Measurements from ENCODE around the gene NFATC2. TPM values are rescaled to one million over a fixed set of nuclear protein-coding genes. Genes with fewer than 3 reads are reported as not detected.
"Not testable (repeated sequence)": the region's sequence is repeated elsewhere in the genome, so short reads cannot be mapped to it uniquely, and the experiment has no call there.

The NFATC2 gene
- total RNA-seq, 5 donors from 2014 or later (not counting 1 experiment from before 2014, with no cell fraction given), result 49.0 to 75.9 (median 67.0) TPM

DNA sequence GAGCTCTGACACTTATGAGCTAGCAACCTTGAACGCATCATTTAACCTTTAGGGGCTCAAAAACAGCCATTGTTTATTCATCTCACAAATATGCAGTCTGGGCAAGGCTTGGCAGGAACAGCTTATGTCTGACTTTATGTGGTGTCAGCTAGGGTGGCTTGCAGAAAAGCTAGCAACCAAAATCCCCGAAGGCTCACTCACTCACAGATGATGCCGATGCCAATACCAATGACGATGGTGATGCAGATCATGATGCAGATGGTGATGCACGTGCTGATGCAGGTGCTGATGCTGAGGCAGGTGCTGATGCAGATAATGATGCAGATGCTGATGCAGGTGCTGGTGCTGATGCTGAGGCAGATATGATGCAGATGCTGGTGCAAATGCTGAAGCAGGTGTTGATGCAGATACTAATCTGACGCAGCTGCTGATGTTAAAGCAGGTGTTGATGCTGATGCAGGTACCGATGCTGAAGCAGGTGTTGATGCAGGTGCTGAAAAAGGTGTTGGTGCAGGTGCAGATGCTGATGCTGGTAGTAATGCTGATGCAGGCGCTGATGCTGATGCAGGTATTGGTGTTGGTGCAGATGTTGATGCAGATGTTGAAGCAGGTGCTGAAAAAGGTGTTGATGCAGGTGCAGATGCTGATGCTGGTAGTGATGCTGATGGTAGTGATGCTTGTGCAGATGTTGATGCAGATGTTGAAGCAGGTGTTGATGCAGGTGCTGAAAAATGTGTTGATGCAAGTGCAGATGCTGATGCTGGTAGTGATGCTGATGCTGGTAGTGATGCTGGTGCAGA lies 195.6 kb downstream of the NFATC2 start:
- ChIA-PET CTCF (no interaction called here), POLR2A (no interaction called here)
- Mint-ChIP-seq H3K9me3 (peaks cover 5 to 11% (median 10%) of the 10 kb centered on the region in 3 donors), H3K36me3 (peaks cover 7% of the 10 kb centered on the region), H3K27me3 (peaks cover 0 to 15% of the 10 kb centered on the region in 2 donors), H3K27ac (no peak overlapping the region), H3K4me3 (no peak overlapping the region), H3K4me1 (no peaks in the 10 kb centered on the region)
- Histone ChIP-seq H3K4me1 (ENCODE audit: control insufficient read depth in 1 of 2, extremely low read depth in 1 of 2, insufficient read depth in 2 of 2, low read length in 2 of 2) (no peaks in the 10 kb centered on the region), H3K27ac (ENCODE audit: low read length) (no peak overlapping the region), H3K27me3 (replicated peaks in 1 of 2; ENCODE audit: control insufficient read depth in 2 of 2, extremely low read depth in 1 of 2, insufficient read depth in 2 of 2, low read length in 1 of 2) (peaks cover 0 to 2% of the 10 kb centered on the region in 2 experiments), H3K9me3 (no peaks in the 10 kb centered on the region), H3K4me3 (ENCODE audit: control insufficient read depth in 1 of 2, extremely low read depth in 1 of 2, low read length in 1 of 2) (no peak overlapping the region), H3K36me3 (ENCODE audit: control insufficient read depth in 2 of 2, extremely low read depth in 1 of 2, insufficient read depth in 1 of 2, low read length in 1 of 2) (no peaks in the 10 kb centered on the region)
- WGBS (ENCODE audit: insufficient coverage), result 73% methylated on average over 7 of the region's 8 CpGs
- ATAC-seq (replicated peaks in 1 of 4), result no peak
- no peak for DNase-seq

DNA sequence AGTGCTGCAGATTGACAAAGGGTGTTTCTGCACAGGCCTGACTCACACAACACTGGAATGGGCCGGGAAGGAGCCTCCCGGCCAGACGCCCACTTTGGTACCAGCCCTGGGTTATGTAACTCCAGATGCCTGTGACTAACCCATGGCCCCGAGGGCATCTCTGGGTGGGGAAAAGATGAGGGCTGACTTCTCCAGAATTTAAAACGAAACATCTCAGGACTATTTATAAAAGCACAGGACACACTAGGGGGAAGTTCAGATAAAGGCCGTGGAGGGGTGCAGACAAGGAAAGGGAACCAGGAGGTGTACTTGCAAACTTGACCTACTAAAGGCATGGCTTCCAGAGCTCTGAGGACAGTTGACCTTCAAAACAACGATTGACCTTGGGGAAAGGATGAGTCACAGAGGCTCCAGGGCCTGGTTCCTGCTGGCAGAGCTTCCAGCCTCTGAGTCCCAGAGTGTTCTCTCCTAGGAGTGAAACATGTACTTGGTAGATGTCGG lies 196.9 kb downstream of the NFATC2 start:
- Histone ChIP-seq H3K4me3 (ENCODE audit: control insufficient read depth in 1 of 2, extremely low read depth in 1 of 2, low read length in 1 of 2) (no peak overlapping the region), H3K9me3 (no peaks in the 10 kb centered on the region), H3K4me1 (ENCODE audit: control insufficient read depth in 1 of 2, extremely low read depth in 1 of 2, insufficient read depth in 2 of 2, low read length in 2 of 2) (no peaks in the 10 kb centered on the region), H3K27me3 (replicated peaks in 1 of 2; ENCODE audit: control insufficient read depth in 2 of 2, extremely low read depth in 1 of 2, insufficient read depth in 2 of 2, low read length in 1 of 2) (peaks cover 0 to 2% of the 10 kb centered on the region in 2 experiments), H3K27ac (ENCODE audit: low read length) (no peak overlapping the region), H3K36me3 (ENCODE audit: control insufficient read depth in 2 of 2, extremely low read depth in 1 of 2, insufficient read depth in 1 of 2, low read length in 1 of 2) (no peaks in the 10 kb centered on the region)
- CTCF ChIA-PET, result no interaction called here
- Mint-ChIP-seq H3K4me1 (no peaks in the 10 kb centered on the region), H3K9me3 (peaks cover 5 to 11% (median 10%) of the 10 kb centered on the region in 3 donors), H3K27me3 (peaks cover 3 to 15% of the 10 kb centered on the region in 2 donors), H3K4me3 (no peak overlapping the region), H3K27ac (no peak overlapping the region), H3K36me3 (peaks cover 7% of the 10 kb centered on the region)
- POLR2A ChIA-PET, result no interaction called here
- WGBS (ENCODE audit: insufficient coverage), result 69% methylated on average over 2 of the region's 8 CpGs
- ATAC-seq (replicated peaks in 1 of 4) (no peak), DNase-seq (no peak)

DNA sequence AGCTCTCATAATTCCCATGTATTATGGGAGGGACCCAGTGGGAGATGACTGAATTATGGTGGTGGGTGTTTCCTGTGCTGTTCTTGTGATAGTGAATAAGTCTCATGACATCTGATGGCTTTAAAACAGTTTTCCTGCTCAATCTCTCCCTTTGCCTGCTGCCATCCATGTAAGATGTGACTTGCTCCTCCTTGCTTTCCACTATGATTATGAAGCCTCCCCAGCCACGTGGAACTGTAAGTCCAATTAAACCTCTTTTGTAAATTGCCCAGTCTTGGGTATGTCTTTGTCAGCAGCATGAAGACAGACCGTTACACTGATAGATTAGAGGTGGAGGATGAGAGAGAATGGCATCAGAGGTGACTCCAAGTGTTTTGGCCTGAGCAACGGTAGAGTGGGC lies 198.7 kb downstream of the NFATC2 start:
- H3K36me3 Mint-ChIP-seq; H3K4me1 ChIP-seq (ENCODE audit: control insufficient read depth in 1 of 2, extremely low read depth in 1 of 2, insufficient read depth in 2 of 2, low read length in 2 of 2); ATAC-seq (replicated peaks in 1 of 4); H3K4me1 Mint-ChIP-seq; CTCF ChIA-PET; H3K4me3 ChIP-seq (ENCODE audit: control insufficient read depth in 1 of 2, extremely low read depth in 1 of 2, low read length in 1 of 2); POLR2A ChIA-PET; H3K4me3 Mint-ChIP-seq; H3K27ac ChIP-seq (ENCODE audit: low read length); H3K9me3 ChIP-seq; DNase-seq; H3K36me3 ChIP-seq (ENCODE audit: control insufficient read depth in 2 of 2, extremely low read depth in 1 of 2, insufficient read depth in 1 of 2, low read length in 1 of 2); H3K27ac Mint-ChIP-seq; H3K27me3 ChIP-seq (replicated peaks in 1 of 2; ENCODE audit: control insufficient read depth in 2 of 2, extremely low read depth in 1 of 2, insufficient read depth in 2 of 2, low read length in 1 of 2): not testable (repeated sequence)
- 100% methylated on average over 1 of the region's 3 CpGs for WGBS (ENCODE audit: insufficient coverage)
- H3K9me3 Mint-ChIP-seq, result peaks cover 5 to 11% (median 10%) of the 10 kb centered on the region in 3 donors
- H3K27me3 Mint-ChIP-seq, result peaks cover 3 to 15% of the 10 kb centered on the region in 2 donors

DNA sequence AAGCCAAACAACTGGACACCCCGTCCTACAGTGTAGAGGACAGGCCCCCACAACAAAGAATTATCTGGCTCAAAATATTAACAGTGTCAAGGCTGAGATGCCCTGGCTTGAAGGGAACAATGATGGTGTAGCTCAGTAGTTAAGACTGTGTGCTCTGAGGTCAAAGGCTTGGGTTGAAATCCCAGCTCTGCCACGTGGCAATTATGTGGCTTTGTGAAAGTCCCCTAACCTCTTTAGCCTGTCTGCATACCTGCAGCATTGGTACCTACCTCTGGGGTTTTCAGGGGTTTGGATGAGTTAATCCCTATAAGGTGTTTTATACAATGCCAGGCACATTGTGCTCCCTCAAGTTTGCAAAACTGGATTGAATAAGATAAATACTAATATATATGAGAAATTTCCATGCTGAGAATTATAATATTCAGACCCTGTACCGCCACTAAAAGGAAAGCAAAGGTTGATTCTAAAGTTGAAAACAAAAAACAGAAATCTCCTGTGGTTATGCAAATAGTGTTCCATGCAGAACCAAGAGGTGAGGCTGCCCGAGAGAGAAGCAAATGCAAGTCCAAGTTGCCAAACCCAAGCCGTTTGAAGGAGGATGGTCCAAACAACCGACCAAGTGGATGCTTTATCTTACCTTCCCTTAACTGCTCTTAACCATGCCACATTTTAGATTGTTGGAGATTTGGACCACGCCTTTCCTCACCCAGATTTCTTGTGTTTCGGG lies 199.8 kb downstream of the NFATC2 start:
- Mint-ChIP-seq H3K27ac (no peak overlapping the region), H3K4me1 (peaks cover 0 to 9% (median 0%) of the 10 kb centered on the region in 3 donors), H3K9me3 (peaks cover 5 to 11% (median 10%) of the 10 kb centered on the region in 3 donors), H3K27me3 (peaks cover 3 to 15% of the 10 kb centered on the region in 2 donors), H3K36me3 (peaks cover 7% of the 10 kb centered on the region), H3K4me3 (no peak overlapping the region)
- Histone ChIP-seq H3K27ac (ENCODE audit: low read length) (no peak overlapping the region), H3K4me3 (ENCODE audit: control insufficient read depth in 1 of 2, extremely low read depth in 1 of 2, low read length in 1 of 2) (no peak overlapping the region), H3K4me1 (ENCODE audit: control insufficient read depth in 1 of 2, extremely low read depth in 1 of 2, insufficient read depth in 2 of 2, low read length in 2 of 2) (no peaks in the 10 kb centered on the region), H3K9me3 (no peaks in the 10 kb centered on the region), H3K27me3 (replicated peaks in 1 of 2; ENCODE audit: control insufficient read depth in 2 of 2, extremely low read depth in 1 of 2, insufficient read depth in 2 of 2, low read length in 1 of 2) (peaks cover 0 to 4% of the 10 kb centered on the region in 2 experiments), H3K36me3 (ENCODE audit: control insufficient read depth in 2 of 2, extremely low read depth in 1 of 2, insufficient read depth in 1 of 2, low read length in 1 of 2) (no peaks in the 10 kb centered on the region)
- WGBS (ENCODE audit: insufficient coverage), result 93% methylated on average over 2 of the region's 8 CpGs
- ATAC-seq (replicated peaks in 1 of 4), result no peak
- DNase-seq, result no peak
- ChIA-PET CTCF (no interaction called here), POLR2A (no interaction called here)

DNA sequence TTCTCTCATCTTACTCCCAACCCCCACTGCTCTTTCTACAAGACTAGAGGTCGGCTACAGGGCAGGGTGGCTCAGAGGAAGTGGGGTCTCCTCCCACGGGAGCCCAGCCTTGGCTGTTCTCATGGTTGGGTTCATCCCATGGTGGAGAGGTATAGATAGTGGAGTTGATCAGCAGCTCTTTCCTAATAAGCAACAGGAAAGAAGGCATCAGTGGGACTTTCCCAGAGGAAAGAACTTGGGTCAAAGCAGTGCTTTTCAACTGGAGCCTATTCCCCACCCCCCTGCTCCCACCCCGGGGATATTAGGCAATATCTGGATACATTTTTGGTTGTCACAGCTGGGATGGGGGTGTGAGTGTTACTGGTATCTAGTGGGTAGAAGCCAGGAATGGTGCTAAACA lies 200.9 kb downstream of the NFATC2 start:
- no CpG with 5 or more reads among the region's 3 CpGs for WGBS (ENCODE audit: insufficient coverage)
- no peak for ATAC-seq (replicated peaks in 1 of 4)
- Mint-ChIP-seq H3K4me3 (no peak overlapping the region), H3K4me1 (peaks cover 0 to 14% (median 0%) of the 10 kb centered on the region in 3 donors), H3K9me3 (peaks cover 5 to 11% (median 10%) of the 10 kb centered on the region in 3 donors), H3K27me3 (peaks cover 3 to 15% of the 10 kb centered on the region in 2 donors), H3K36me3 (peaks cover 7% of the 10 kb centered on the region), H3K27ac (no peak overlapping the region)
- Histone ChIP-seq H3K36me3 (ENCODE audit: control insufficient read depth in 2 of 2, extremely low read depth in 1 of 2, insufficient read depth in 1 of 2, low read length in 1 of 2) (no peaks in the 10 kb centered on the region), H3K27me3 (replicated peaks in 1 of 2; ENCODE audit: control insufficient read depth in 2 of 2, extremely low read depth in 1 of 2, insufficient read depth in 2 of 2, low read length in 1 of 2) (peaks cover 0 to 4% of the 10 kb centered on the region in 2 experiments), H3K4me3 (ENCODE audit: control insufficient read depth in 1 of 2, extremely low read depth in 1 of 2, low read length in 1 of 2) (no peak overlapping the region), H3K4me1 (ENCODE audit: control insufficient read depth in 1 of 2, extremely low read depth in 1 of 2, insufficient read depth in 2 of 2, low read length in 2 of 2) (no peaks in the 10 kb centered on the region), H3K27ac (ENCODE audit: low read length) (no peak overlapping the region), H3K9me3 (no peaks in the 10 kb centered on the region)
- CTCF ChIA-PET, result no interaction called here
- DNase-seq, result no peak
- POLR2A ChIA-PET, result no interaction called here

DNA sequence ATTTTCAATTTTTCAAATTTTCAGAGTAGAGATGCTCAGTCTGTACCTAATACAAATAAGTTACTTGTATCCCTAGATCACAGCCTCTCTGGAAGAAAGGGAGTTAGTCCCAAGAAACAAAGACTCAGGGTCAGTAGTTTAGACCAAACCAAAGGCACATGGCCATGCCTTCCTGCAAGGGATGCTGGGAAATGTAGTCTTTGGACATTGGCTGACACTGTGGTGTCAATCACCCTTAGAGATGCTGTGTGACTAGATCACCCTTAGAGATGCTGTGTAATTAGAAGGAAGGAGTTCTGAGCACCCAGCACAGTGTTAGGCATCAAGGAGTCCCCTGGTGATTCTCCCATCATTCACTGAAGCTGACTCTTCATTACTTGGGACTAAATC lies 202.1 kb downstream of the NFATC2 start:
- Mint-ChIP-seq H3K27ac (no peak overlapping the region), H3K36me3 (peaks cover 5% of the 10 kb centered on the region), H3K4me3 (no peak overlapping the region), H3K4me1 (peaks cover 0 to 14% (median 0%) of the 10 kb centered on the region in 3 donors), H3K9me3 (peaks cover 5 to 11% (median 10%) of the 10 kb centered on the region in 3 donors), H3K27me3 (peaks cover 3 to 15% of the 10 kb centered on the region in 2 donors)
- DNase-seq, result no peak
- H3K4me3 ChIP-seq (ENCODE audit: control insufficient read depth in 1 of 2, extremely low read depth in 1 of 2, low read length in 1 of 2), result no peak overlapping the region
- no peaks in the 10 kb centered on the region for H3K9me3 ChIP-seq
- ATAC-seq (replicated peaks in 1 of 4), result no peak
- no peak overlapping the region for H3K27ac ChIP-seq (ENCODE audit: low read length)
- ChIA-PET CTCF (interaction anchor here in 1 of 2 donors (1.2 kb wide), 1 partner anchor 16 kb away, joined by 3 read pairs; no protein-coding TSS in a partner anchor), POLR2A (no interaction called here)
- H3K4me1 ChIP-seq (ENCODE audit: control insufficient read depth in 1 of 2, extremely low read depth in 1 of 2, insufficient read depth in 2 of 2, low read length in 2 of 2), result no peaks in the 10 kb centered on the region
- H3K36me3 ChIP-seq (ENCODE audit: control insufficient read depth in 2 of 2, extremely low read depth in 1 of 2, insufficient read depth in 1 of 2, low read length in 1 of 2), result no peaks in the 10 kb centered on the region
- peaks cover 0 to 4% of the 10 kb centered on the region in 2 experiments for H3K27me3 ChIP-seq (replicated peaks in 1 of 2; ENCODE audit: control insufficient read depth in 2 of 2, extremely low read depth in 1 of 2, insufficient read depth in 2 of 2, low read length in 1 of 2)
